Neuronal stem cell (in vitro differentiated cells): ENCODE measurements around the gene SOX8.

Experiments
- DNase-seq: peaks from one replicate; pipeline ENCODE4 v3.0.0-alpha.2; 2013; ENCODE audit warnings: low spot score
- H2AFZ ChIP-seq: one replicate; pipeline ENCODE4 v1.6.1; 2013; ENCODE audit warnings: mild to moderate bottlenecking, low read length, inconsistent platforms
- H2AK5ac ChIP-seq: 2 replicates; pipeline ENCODE4 v1.6.1; 2013; ENCODE audit warnings: low read depth, mild to moderate bottlenecking, inconsistent platforms, low read length, moderate library complexity, mixed read lengths
- H2BK120ac ChIP-seq: 2 replicates; pipeline ENCODE4 v1.6.1; 2013; ENCODE audit warnings: low read depth, mild to moderate bottlenecking, inconsistent platforms, low read length, moderate library complexity, mixed read lengths
- H2BK12ac ChIP-seq: one replicate; pipeline ENCODE4 v1.6.1; 2013; ENCODE audit warnings: low read length, inconsistent platforms
- H2BK15ac ChIP-seq: 2 replicates; pipeline ENCODE4 v1.6.1; 2013; ENCODE audit warnings: mild to moderate bottlenecking, low read length, inconsistent platforms, mixed read lengths
- H2BK5ac ChIP-seq: one replicate; pipeline ENCODE4 v1.6.1; 2013; ENCODE audit warnings: inconsistent platforms, mild to moderate bottlenecking, low read length, moderate library complexity
- H3K14ac ChIP-seq: one replicate; pipeline ENCODE4 v1.6.1; 2013; ENCODE audit warnings: low read length, inconsistent platforms
- H3K18ac ChIP-seq: 2 replicates; pipeline ENCODE4 v1.6.1; 2013; ENCODE audit warnings: low read length, inconsistent platforms
- H3K23ac ChIP-seq: 2 replicates; pipeline ENCODE4 v1.6.1; 2013; ENCODE audit warnings: low read depth, mild to moderate bottlenecking, mixed read lengths, low read length, inconsistent platforms; ENCODE audit not compliant: poor library complexity
- H3K27ac ChIP-seq: replicated peaks from 3 replicates; pipeline ENCODE4 v1.5.1; 2013; ENCODE audit warnings: low read length, inconsistent platforms
- H3K27me3 ChIP-seq, 3 experiments: 2 replicates each; pipeline ENCODE4 v1.6.1; 2013; ENCODE audit warnings: low read length in 3 of 3, mild to moderate bottlenecking in 2 of 3, inconsistent platforms in 1 of 3, low read depth in 1 of 3, mixed read lengths in 1 of 3, moderate library complexity in 1 of 3; ENCODE audit not compliant: control insufficient read depth in 3 of 3, insufficient read depth in 3 of 3
- H3K36me3 ChIP-seq, 2 donors: replicated peaks in 1 of 2; 2 replicates each; pipeline ENCODE4 v1.6.1; 2013; ENCODE audit warnings: low read length in 2 of 2; ENCODE audit not compliant: control insufficient read depth in 2 of 2, insufficient read depth in 2 of 2
- H3K4ac ChIP-seq: 2 replicates; pipeline ENCODE4 v1.6.1; 2013; ENCODE audit warnings: inconsistent platforms, mild to moderate bottlenecking, low read length, moderate library complexity
- H3K4me1 ChIP-seq, 2 donors: 1 replicate in 1 of 2; 2 replicates in 1 of 2; pipeline ENCODE4 v1.6.1; 2013; ENCODE audit warnings: low read length in 2 of 2, low read depth in 1 of 2; ENCODE audit not compliant: control insufficient read depth in 2 of 2, insufficient read depth in 1 of 2
- H3K4me2 ChIP-seq: one replicate; pipeline ENCODE4 v1.6.1; 2013; ENCODE audit warnings: mild to moderate bottlenecking, low read length, inconsistent platforms; ENCODE audit not compliant: insufficient read depth, poor library complexity, severe bottlenecking
- H3K4me3 ChIP-seq, 2 donors: 2 replicates each; pipeline ENCODE4 v1.5.1; 2013; ENCODE audit warnings: low read length in 2 of 2, mild to moderate bottlenecking in 2 of 2, inconsistent platforms in 1 of 2, moderate library complexity in 1 of 2
- H3K79me1 ChIP-seq: one replicate; pipeline ENCODE4 v1.6.1; 2013; ENCODE audit warnings: low read depth, mild to moderate bottlenecking, inconsistent platforms, low read length, moderate library complexity
- H3K9ac ChIP-seq: one replicate; pipeline ENCODE4 v1.6.1; 2013; ENCODE audit warnings: mild to moderate bottlenecking, low read depth, low read length, inconsistent platforms; ENCODE audit not compliant: poor library complexity
- H3K9me3 ChIP-seq, 2 donors: replicated peaks in 1 of 2; 2 replicates each; pipeline versions ENCODE3 to v1.6.1; 2013; ENCODE audit warnings: low read length in 2 of 2, mild to moderate bottlenecking in 2 of 2, inconsistent platforms in 1 of 2, low read depth in 1 of 2, mixed read lengths in 1 of 2, moderate library complexity in 1 of 2; ENCODE audit not compliant: control insufficient read depth in 2 of 2, insufficient read depth in 1 of 2
- H4K8ac ChIP-seq: one replicate; pipeline ENCODE4 v1.6.1; 2013; ENCODE audit warnings: low read depth, mild to moderate bottlenecking, inconsistent platforms, low read length, moderate library complexity
- H4K91ac ChIP-seq: one replicate; pipeline ENCODE4 v1.6.1; 2013; ENCODE audit warnings: low read length, low read depth, mild to moderate bottlenecking, inconsistent platforms; ENCODE audit not compliant: poor library complexity
- WGBS, 2 donors: extraction: QIAGEN DNeasy Blood & Tissue Kit; methylation state at CpG; one replicate each; pipeline ENCODE4 v1.1.7; 2013; ENCODE audit warnings: missing lambda C conversion rate in 2 of 2, mixed read lengths in 1 of 2; ENCODE audit not compliant: insufficient read length in 2 of 2, insufficient replicate concordance in 1 of 2; ENCODE audit errors: extremely low coverage in 2 of 2; 5-methylcytosine and 5-hydroxymethylcytosine counted together

SOX8 gene

DNA sequence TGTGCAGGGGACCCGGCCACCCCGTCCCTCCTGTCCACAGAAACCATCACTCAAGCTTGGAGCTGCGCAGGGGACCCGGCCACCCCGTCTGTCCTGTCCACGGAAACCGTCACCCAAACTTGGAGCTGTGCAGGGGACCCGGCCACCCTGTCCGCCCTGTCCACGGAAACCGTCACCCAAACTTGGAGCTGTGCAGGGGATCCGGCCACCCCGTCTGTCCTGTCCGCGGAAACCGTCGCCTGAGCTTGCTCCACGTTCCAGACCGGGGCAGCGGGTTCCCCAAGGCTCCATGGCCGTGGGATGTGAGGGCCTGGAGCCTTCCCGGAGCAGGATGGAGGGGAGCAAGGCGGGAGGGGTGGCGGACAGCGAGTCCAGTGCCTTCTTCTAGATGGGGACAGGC, 25.2 kb downstream of the SOX8 start:
- Histone ChIP-seq H2BK5ac (no peak overlapping the region), H3K36me3 (no peaks in the 10 kb centered on the region), H2BK120ac (peak overlapping the region; percentile 81), H3K9ac (no peak overlapping the region), H2AK5ac (peak overlapping the region; percentile 82), H3K23ac (no peak overlapping the region), H4K8ac (no peak overlapping the region), H3K4me1 (peaks cover 3 to 30% of the 10 kb centered on the region in 2 donors), H3K14ac (no peak overlapping the region), H2BK12ac (peak overlapping the region; percentile 14), H2AFZ (no peak overlapping the region), H4K91ac (no peak overlapping the region), H2BK15ac (peak overlapping the region; percentile 98), H3K9me3 (no peaks in the 10 kb centered on the region), H3K27ac (no peak overlapping the region), H3K4me2 (no peak overlapping the region), H3K18ac (peak overlapping the region; percentile 85), H3K79me1 (no peaks in the 10 kb centered on the region), H3K4ac (no peak overlapping the region), H3K27me3 (peaks cover 0 to 42% (median 0%) of the 10 kb centered on the region in 3 experiments), H3K4me3 (no peak overlapping the region)
- no CpG with 5 or more reads among the region's 25 CpGs for WGBS, 2 donors
- no peak for DNase-seq

DNA sequence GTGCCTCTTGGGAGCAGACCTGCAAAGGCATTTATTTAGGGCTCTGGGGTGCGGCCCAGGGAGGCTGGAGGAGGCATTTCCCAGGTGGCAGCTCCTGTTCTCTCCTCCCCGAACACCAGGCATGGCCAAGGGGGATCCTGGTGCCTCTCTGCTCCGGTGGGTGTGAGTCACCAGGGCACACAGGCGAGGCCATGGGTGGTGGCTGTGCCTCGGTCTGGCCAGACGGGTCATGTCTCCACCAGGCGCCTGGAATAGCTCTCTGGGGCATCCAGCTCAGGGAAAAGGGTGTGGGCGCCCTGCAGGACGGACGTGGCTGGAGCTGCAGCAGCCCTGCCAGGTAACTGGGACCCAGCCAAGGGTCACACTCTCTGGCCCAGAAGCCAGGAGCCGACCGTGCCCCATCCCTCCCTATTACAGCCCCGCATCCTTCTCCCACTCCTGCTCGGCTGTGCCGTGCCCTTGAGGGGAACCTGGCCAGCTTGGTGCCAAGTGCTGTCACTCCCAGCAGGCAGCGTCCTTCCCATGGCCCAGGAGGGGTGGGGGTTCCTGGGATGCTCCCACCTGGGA, 25.8 kb downstream of the SOX8 start:
- H4K91ac ChIP-seq, result no peak overlapping the region
- H2AK5ac ChIP-seq, result peak overlapping the region; percentile 82
- no peak overlapping the region for H2BK5ac ChIP-seq
- H3K14ac ChIP-seq, result peak overlapping the region; percentile 21
- peaks cover 3 to 27% of the 10 kb centered on the region in 2 donors for H3K4me1 ChIP-seq
- DNase-seq, result no peak
- no peak overlapping the region for H4K8ac ChIP-seq
- peak overlapping the region; percentile 98 for H2BK15ac ChIP-seq
- peaks cover 0 to 47% (median 0%) of the 10 kb centered on the region in 3 experiments for H3K27me3 ChIP-seq
- no peak overlapping the region for H3K4me3 ChIP-seq
- H2BK120ac ChIP-seq, result no peak overlapping the region
- H3K4me2 ChIP-seq, result no peak overlapping the region
- no peaks in the 10 kb centered on the region for H3K9me3 ChIP-seq
- H3K18ac ChIP-seq, result peak overlapping the region; percentile 85
- no peak overlapping the region for H3K27ac ChIP-seq
- H3K79me1 ChIP-seq, result no peaks in the 10 kb centered on the region
- no peak overlapping the region for H2AFZ ChIP-seq
- H3K9ac ChIP-seq, result no peak overlapping the region
- H3K4ac ChIP-seq, result no peak overlapping the region
- H3K36me3 ChIP-seq, result no peaks in the 10 kb centered on the region
- no CpG with 5 or more reads among the region's 16 CpGs for WGBS, 2 donors
- H3K23ac ChIP-seq, result no peak overlapping the region
- peak overlapping the region; percentile 14 for H2BK12ac ChIP-seq

DNA sequence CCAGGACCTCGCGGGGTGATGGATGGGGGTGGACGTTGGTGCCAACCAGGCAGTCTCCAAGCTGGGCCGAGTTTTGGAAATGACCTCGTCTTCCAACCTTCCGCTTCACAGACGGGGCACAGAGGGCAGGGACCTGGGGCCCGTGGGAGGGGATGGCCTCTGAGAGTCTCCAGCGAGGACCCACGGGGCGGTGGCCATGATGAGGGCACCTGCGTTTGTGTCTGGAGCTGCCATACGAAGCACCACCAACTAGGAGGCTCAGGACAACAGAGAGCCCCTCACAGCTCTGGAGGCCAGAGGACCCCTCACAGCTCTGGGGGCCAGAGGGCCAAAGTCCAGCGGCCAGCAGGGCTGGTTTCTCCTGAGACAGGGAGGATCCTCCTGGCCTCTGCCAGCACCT, 26.5 kb downstream of the SOX8 start:
- Histone ChIP-seq H3K9me3 (no peaks in the 10 kb centered on the region), H3K4me2 (no peak overlapping the region), H3K79me1 (no peaks in the 10 kb centered on the region), H3K27ac (no peak overlapping the region), H2BK12ac (no peak overlapping the region), H2AFZ (no peak overlapping the region), H3K18ac (peak overlapping the region; percentile 46), H4K8ac (no peak overlapping the region), H3K4ac (no peak overlapping the region), H3K9ac (no peak overlapping the region), H3K23ac (no peak overlapping the region), H4K91ac (peak overlapping the region; percentile 32), H3K36me3 (no peaks in the 10 kb centered on the region), H3K4me3 (no peak overlapping the region), H2BK5ac (no peak overlapping the region), H3K4me1 (peaks cover 3 to 21% of the 10 kb centered on the region in 2 donors), H3K14ac (no peak overlapping the region), H2BK15ac (peak overlapping the region; percentile 54), H2BK120ac (peak overlapping the region; percentile 42), H2AK5ac (peak overlapping the region; percentile 68), H3K27me3 (peaks cover 0 to 51% (median 0%) of the 10 kb centered on the region in 3 experiments)
- DNase-seq, result no peak
- no CpG with 5 or more reads among the region's 14 CpGs for WGBS, 2 donors

DNA sequence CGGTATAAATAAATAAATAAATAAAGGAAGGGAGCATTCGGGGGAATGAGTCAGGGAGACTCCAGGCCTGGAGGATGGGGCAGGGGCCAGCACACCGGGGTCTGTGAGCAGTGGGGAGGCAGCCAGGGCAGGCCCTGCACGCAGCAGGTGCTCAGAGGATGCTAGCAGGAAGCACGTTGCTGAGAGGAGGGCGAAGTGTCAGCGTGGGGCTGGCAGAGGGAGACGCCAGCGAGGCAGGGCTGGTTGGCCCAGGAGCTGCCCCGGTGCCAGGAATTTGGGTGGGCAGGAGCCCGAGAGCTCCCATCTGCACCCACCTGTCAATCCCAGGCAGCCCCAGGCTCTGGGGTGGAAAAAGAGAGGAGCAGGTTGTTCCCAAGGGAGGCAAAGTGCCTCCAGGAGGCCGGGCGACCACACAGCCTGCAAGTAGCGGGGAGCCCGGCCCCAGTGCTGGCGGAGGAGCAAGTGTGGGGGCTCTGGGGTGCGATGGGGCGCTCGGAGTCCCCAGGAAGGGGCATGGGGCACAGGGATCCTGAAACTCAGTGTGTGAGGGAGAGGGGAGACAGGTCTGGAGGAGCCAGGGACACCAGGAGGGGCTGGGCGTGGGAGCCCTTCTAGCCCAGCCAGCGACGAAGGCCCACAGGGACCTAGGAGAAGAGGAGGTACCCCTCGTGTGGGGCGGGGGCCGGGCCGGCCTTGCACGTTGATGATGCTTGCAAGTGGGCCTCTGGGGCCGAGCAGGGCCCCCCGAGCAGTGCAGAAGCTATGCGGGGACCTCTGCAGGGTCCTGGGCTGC, 28.0 kb downstream of the SOX8 start:
- Histone ChIP-seq H3K4me1 (peaks cover 3 to 14% of the 10 kb centered on the region in 2 donors), H2AK5ac (peak overlapping the region; percentile 99), H3K4me2 (no peak overlapping the region), H2AFZ (peak overlapping the region; percentile 75), H3K4ac (no peak overlapping the region), H3K14ac (peak overlapping the region; percentile 89), H3K23ac (no peak overlapping the region), H4K91ac (no peak overlapping the region), H3K4me3 (no peak overlapping the region), H3K79me1 (no peaks in the 10 kb centered on the region), H3K9ac (no peak overlapping the region), H2BK120ac (peak overlapping the region; percentile 61), H3K36me3 (no peaks in the 10 kb centered on the region), H2BK15ac (peak overlapping the region; percentile 96), H3K27ac (no peak overlapping the region), H3K27me3 (peaks cover 0 to 57% (median 0%) of the 10 kb centered on the region in 3 experiments), H4K8ac (peak overlapping the region; percentile 17), H3K18ac (peak overlapping the region; percentile 88), H2BK5ac (no peak overlapping the region), H2BK12ac (peak overlapping the region; percentile 7), H3K9me3 (no peaks in the 10 kb centered on the region)
- WGBS, 2 donors, result no CpG with 5 or more reads among the region's 30 CpGs
- DNase-seq, result no peak
